ENCODE measurements around the gene ERVMER34-1.

GRCh38 chr4:52791936-52792335 is 40.7 kb upstream of the ERVMER34-1 start:
- TF ChIP-seq CTCF (IDR thresholded peaks at IDR 0.05) (no peak), POLR2AphosphoS5 (IDR thresholded peaks at IDR 0.05) (no peak)
